Raji (cell line): ENCODE data around the gene NOP16.

ENCODE experiments used
- POLR2A ChIP-seq: IDR thresholded peaks from 2 replicates; pipeline ENCODE4 v1.6.1; 2011; ENCODE audit warnings: low read depth, low read length, control low read depth; ENCODE audit not compliant: insufficient read depth

NOP16 gene

GRCh38 chr5:176383248-176383905 is 5.0 kb downstream of the NOP16 start:
- no peak for TF ChIP-seq POLR2A

- TF ChIP-seq POLR2A: no peak
These were observed 5.7 kb downstream of the NOP16 start for GRCh38 chr5:176382721-176383120.

DNA sequence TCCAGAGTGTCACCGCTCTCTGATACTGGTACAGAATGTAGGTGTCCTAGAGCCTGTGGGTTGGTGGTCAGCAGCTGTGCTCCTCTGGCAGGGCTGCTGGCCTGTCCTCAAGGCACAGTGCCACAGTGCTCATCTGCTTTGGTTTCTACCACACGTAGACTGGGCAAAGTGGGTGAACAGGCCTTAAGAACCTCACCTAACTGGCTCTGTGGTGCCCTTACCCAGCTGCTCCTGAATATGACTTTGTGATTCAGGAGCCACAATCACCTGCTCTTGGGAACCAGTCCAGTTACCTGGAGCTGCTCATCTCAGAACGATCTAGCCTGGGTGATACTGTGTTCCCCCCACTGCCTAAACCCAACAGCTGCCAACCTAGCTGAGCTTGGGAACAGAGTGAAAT is 6.4 kb downstream of the NOP16 start:
- TF ChIP-seq POLR2A: no peak

DNA sequence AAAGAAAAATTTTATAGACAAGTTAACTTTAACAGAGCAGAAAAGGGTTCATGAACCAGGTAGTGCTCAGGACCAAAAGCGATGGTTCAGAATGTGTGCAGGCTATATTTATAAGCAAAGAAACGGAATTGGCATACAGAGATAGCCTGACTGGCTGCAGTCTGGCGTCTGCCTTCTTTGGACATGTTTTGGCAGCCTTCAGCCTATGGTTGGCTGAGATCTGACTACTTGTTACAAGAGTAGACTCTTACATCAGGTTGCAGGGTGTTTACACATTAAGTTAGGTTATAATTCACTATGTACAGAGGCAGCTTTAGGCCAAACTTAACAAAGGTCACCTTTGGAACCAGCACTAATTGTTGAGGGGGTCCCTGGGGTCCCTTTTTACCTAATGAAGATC is 7.0 kb downstream of the NOP16 start:
- TF ChIP-seq POLR2A: no peak

- TF ChIP-seq POLR2A: no peak
These were observed 8.5 kb downstream of the NOP16 start for GRCh38 chr5:176379881-176380280.

GRCh38 chr5:176373100-176373818 is 15.1 kb downstream of the NOP16 start:
- TF ChIP-seq POLR2A: no peak

GRCh38 chr5:176371621-176372539 is 16.5 kb downstream of the NOP16 start:
- no peak for TF ChIP-seq POLR2A

- no peak for TF ChIP-seq POLR2A
These were observed 18.3 kb downstream of the NOP16 start for GRCh38 chr5:176369934-176370711.

DNA sequence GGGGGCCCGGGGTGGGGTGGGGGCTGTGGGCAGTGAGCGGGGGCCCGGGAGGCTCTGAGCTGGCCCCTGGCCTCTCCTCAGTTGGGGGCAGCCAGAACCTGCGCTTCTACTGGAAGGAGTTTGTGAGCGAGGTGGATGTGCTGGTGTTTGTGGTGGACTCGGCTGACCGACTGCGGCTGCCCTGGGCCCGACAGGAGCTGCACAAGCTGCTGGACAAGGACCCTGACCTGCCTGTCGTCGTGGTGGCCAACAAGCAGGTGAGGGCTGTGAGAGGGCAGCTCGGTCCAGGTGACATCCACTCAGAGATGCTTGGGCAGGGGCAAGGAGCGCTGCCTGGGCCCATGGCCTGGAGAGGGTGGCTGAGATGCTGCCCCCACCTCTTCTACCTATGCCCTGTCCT is 19.7 kb downstream of the NOP16 start:
- TF ChIP-seq POLR2A: no peak

GRCh38 chr5:176366232-176366894 is 22.0 kb downstream of the NOP16 start:
- no peak for TF ChIP-seq POLR2A

DNA sequence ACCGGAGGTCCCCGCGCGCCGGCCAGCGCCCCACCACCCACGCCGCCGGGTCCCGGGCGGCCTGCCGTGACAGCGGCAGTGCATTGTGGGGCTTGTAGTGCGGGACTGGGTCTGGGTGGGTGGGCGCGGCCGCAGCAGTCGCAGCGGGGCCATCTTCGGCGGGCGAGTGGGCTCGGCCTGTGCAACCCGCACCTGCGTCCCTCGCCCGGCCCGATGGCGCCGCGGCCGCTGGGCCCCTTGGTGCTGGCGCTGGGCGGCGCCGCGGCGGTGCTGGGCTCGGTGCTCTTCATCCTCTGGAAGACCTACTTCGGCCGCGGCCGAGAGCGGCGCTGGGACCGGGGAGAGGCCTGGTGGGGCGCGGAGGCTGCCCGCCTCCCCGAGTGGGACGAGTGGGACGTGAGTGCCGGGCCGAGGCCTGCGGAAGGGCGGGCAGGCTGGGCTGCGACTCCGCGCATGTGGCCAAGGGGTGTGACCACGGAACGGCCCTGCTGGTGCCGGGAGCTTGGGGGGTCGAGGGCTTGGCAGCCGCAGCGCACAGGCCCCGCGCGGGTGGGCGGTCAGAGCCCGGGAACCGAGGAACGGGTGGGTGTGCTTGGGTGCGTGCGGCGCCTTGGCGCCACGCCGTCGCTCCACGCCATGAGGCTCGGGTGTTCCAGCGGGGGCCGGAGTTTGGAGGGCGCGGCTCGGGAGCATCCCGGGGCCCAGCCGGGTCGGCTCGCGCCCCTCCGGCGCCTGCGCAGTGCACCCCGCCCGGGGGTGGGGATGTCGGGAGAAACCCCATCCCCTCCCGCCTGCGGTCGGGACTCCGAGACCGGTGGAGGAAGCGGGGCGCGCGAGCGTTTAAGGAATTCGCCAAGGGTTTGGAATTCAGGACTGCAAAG is 22.8 kb downstream of the NOP16 start, which contains the start of gene ARL10:
Gene ARL10 (plus strand): TSS at position 137 of the 881 bp plus-strand sequence. CDS start 77 bp downstream, at position 214.
- TF ChIP-seq POLR2A: no peak

- TF ChIP-seq POLR2A: no peak
These were observed 23.5 kb downstream of the NOP16 start for GRCh38 chr5:176364765-176365350.

- TF ChIP-seq POLR2A: no peak
These were observed 26.2 kb downstream of the NOP16 start for GRCh38 chr5:176362233-176362490.
